GM21529 (cell line): ENCODE data around the gene RFFL.
"Not testable (repeated sequence)": the region's sequence is repeated elsewhere in the genome, so short reads cannot be mapped to it uniquely, and the experiment has no call there.

Source experiments
- ATAC-seq: cut with Tn5 transposase; IDR thresholded peaks from one replicate; pipeline ENCODE4 v1.9.1; 2021; ENCODE audit not compliant: unreplicated experiment

RFFL gene

GRCh38 chr17:35011671-35012216, 51.8 kb downstream of the RFFL start:
- ATAC-seq, result no peak

GRCh38 chr17:35010093-35010492, 53.4 kb downstream of the RFFL start:
- ATAC-seq, result no peak

- no peak for ATAC-seq
These were observed 56.5 kb downstream of the RFFL start for GRCh38 chr17:35006961-35007360.

- ATAC-seq, result no peak
These were observed 57.2 kb downstream of the RFFL start for GRCh38 chr17:35006345-35006744.

- no peak for ATAC-seq
These were observed 59.7 kb downstream of the RFFL start for GRCh38 chr17:35003778-35004177.

- no peak for ATAC-seq
These were observed 60.5 kb downstream of the RFFL start for GRCh38 chr17:35002876-35003551.

GRCh38 chr17:35001549-35001948, 62.0 kb downstream of the RFFL start:
- no peak for ATAC-seq

GRCh38 chr17:35000965-35001364, 62.5 kb downstream of the RFFL start:
- ATAC-seq, result not testable (repeated sequence)

- ATAC-seq, result no peak
These were observed 64.1 kb downstream of the RFFL start for GRCh38 chr17:34999456-34999855.

GRCh38 chr17:34998205-34998604, 65.3 kb downstream of the RFFL start:
- no peak for ATAC-seq

- ATAC-seq, result no peak
These were observed 66.1 kb downstream of the RFFL start for GRCh38 chr17:34997355-34997862.

- ATAC-seq, result no peak
These were observed 66.9 kb downstream of the RFFL start for GRCh38 chr17:34996422-34997285.

GRCh38 chr17:34993031-34993430, 70.5 kb downstream of the RFFL start:
- ATAC-seq, result no peak

GRCh38 chr17:34991606-34992005, 71.9 kb downstream of the RFFL start:
- ATAC-seq, result no peak

GRCh38 chr17:34990921-34991365, 72.6 kb downstream of the RFFL start:
- ATAC-seq, result no peak

- no peak for ATAC-seq
These were observed 74.0 kb downstream of the RFFL start for GRCh38 chr17:34989473-34989872.

GRCh38 chr17:34988644-34989043, 74.9 kb downstream of the RFFL start:
- no peak for ATAC-seq

GRCh38 chr17:34987232-34987631, 76.3 kb downstream of the RFFL start:
- no peak for ATAC-seq

- ATAC-seq, result no peak
These were observed 81.8 kb downstream of the RFFL start for GRCh38 chr17:34981538-34982241.

- peak; percentile 72 for ATAC-seq
These were observed 82.6 kb downstream of the RFFL start for GRCh38 chr17:34980681-34981537.
